ENCODE data around the gene RBM19. TPM values are rescaled to one million over a fixed set of nuclear protein-coding genes. Genes with fewer than 3 reads are reported as not detected.

Gene RBM19
- total and polyA plus RNA-seq, 2 of the 4 experiments (the other 2 are of a cell fraction) = 18.7 to 19.2 TPM

- H2BK120ac ChIP-seq (ENCODE audit: low read depth, low read length) = no peak overlapping the region
- H3K27me3 ChIP-seq (ENCODE audit: control insufficient read depth, insufficient read depth, low read length) = no peaks in the 10 kb centered on the region
- H3K4me1 ChIP-seq (ENCODE audit: control insufficient read depth, insufficient read depth, low read length) = no peaks in the 10 kb centered on the region
- ChIA-PET POLR2A (ENCODE audit: unreplicated experiment) (no interaction called here), CTCF (interaction anchor here (1.1 kb wide), 1 partner anchor 15 kb away, joined by 4 read pairs; no protein-coding TSS in a partner anchor)
- TF ChIP-seq CTCF (conservative IDR thresholded peaks at IDR 0.05; ENCODE audit: low read depth, low read length) (peak; percentile 46), FOS (IDR thresholded peaks at IDR 0.05; ENCODE audit: low read depth, low read length) (no peak)
- no peak overlapping the region for H2BK15ac ChIP-seq (ENCODE audit: low read depth, low read length)
- peak overlapping the region; percentile 20 for H2AK9ac ChIP-seq (replicated peaks; ENCODE audit: low read depth, low read length, poor library complexity)
- no peaks in the 10 kb centered on the region for H3K9me3 ChIP-seq (ENCODE audit: control insufficient read depth, insufficient read depth, low read length)
- no peak overlapping the region for H3K4me3 ChIP-seq (ENCODE audit: insufficient read depth, low read depth, low read length)
- H3K9me1 ChIP-seq (ENCODE audit: insufficient read depth, low read length) = no peaks in the 10 kb centered on the region; the same call in 1 of the 2 replicates
- H3K79me1 ChIP-seq (ENCODE audit: low read depth in 1 of 2, low read length in 2 of 2) = no peaks in the 10 kb centered on the region
- WGBS, 2 experiments (ENCODE audit: extremely low coverage in 2 of 2, insufficient read length in 1 of 2) = 100% methylated on average over 5 of the region's 15 CpGs; no CpG with 5 or more reads in 1 of the 2 experiments
- H3K9ac ChIP-seq (ENCODE audit: low read depth, low read length) = no peak overlapping the region
- H2AK5ac ChIP-seq (ENCODE audit: low read depth, low read length) = no peak overlapping the region
- in situ Hi-C loops (cut with MboI; ENCODE audit: low sequenced_read_pairs) = no loop called here
- H3K36me3 ChIP-seq (ENCODE audit: control insufficient read depth, insufficient read depth, low read length) = peaks cover 51% of the 10 kb centered on the region
- H3K56ac ChIP-seq (ENCODE audit: extremely low read depth, insufficient read depth, low read length) = no peak overlapping the region
- no peak overlapping the region for H2BK5ac ChIP-seq (ENCODE audit: low read depth, low read length, poor library complexity, severe bottlenecking)
- no peak overlapping the region for H3K14ac ChIP-seq (replicated peaks; ENCODE audit: low read depth, low read length)
- H3K18ac ChIP-seq (ENCODE audit: low read depth, low read length) = no peak overlapping the region
- no peak overlapping the region for H4K8ac ChIP-seq (ENCODE audit: low read depth in 2 of 2, low read length in 2 of 2)
- H3K4me2 ChIP-seq (ENCODE audit: low read depth, low read length) = no peak overlapping the region
- dilution Hi-C loops (cut with HindIII; ENCODE audit: low sequenced_read_pairs, unreplicated experiment) = no loop called here
- no peak overlapping the region for H3K4ac ChIP-seq (ENCODE audit: low read depth, low read length)
- intact Hi-C loops (cut with micrococcal nuclease) = no loop called here
- no peak overlapping the region for H2BK20ac ChIP-seq (ENCODE audit: low read depth, low read length)
- H4K5ac ChIP-seq (ENCODE audit: low read depth, low read length) = no peak overlapping the region
- H4K91ac ChIP-seq (ENCODE audit: insufficient read depth, low read depth, low read length) = no peak overlapping the region
- H4K20me1 ChIP-seq (ENCODE audit: insufficient read depth, low read length) = no peaks in the 10 kb centered on the region
- DNase-seq (peak; percentile 7), ATAC-seq (ENCODE audit: low read depth) (peak; percentile 72)
- no peak overlapping the region for H3K23ac ChIP-seq (ENCODE audit: low read depth, low read length)
- no TSS peak for BruUV-seq (replicated peaks)
- no peak overlapping the region for H2AFZ ChIP-seq (replicated peaks; ENCODE audit: low read length, poor library complexity)
- H3K27ac ChIP-seq (ENCODE audit: insufficient read depth, low read length) = no peak overlapping the region
Observed at GRCh38 chr12:113955109-113955970, 10.8 kb downstream of the RBM19 start.
